HEK293 (cell line): Measurements from ENCODE around the gene ADGRF4.

Source experiments
- ZNF658 ChIP-seq: fragments of 450-650 bp; formaldehyde crosslinking; IDR thresholded peaks from 2 replicates; pipeline ENCODE4; 2016; ENCODE audit warnings: missing biosample characterization, missing genetic modification characterization
- ZNF792 ChIP-seq: fragments of 450-650 bp; formaldehyde crosslinking; IDR thresholded peaks from 2 replicates; pipeline ENCODE4 v1.5.1; 2016; ENCODE audit warnings: missing biosample characterization, missing genetic modification characterization
- TF ChIP-seq, protein P1 (sequence below): fragments of 450-650 bp; formaldehyde crosslinking; IDR thresholded peaks from 2 replicates; pipeline ENCODE4 v1.5.1; 2016; ENCODE audit warnings: missing biosample characterization, missing genetic modification characterization

DNA sequence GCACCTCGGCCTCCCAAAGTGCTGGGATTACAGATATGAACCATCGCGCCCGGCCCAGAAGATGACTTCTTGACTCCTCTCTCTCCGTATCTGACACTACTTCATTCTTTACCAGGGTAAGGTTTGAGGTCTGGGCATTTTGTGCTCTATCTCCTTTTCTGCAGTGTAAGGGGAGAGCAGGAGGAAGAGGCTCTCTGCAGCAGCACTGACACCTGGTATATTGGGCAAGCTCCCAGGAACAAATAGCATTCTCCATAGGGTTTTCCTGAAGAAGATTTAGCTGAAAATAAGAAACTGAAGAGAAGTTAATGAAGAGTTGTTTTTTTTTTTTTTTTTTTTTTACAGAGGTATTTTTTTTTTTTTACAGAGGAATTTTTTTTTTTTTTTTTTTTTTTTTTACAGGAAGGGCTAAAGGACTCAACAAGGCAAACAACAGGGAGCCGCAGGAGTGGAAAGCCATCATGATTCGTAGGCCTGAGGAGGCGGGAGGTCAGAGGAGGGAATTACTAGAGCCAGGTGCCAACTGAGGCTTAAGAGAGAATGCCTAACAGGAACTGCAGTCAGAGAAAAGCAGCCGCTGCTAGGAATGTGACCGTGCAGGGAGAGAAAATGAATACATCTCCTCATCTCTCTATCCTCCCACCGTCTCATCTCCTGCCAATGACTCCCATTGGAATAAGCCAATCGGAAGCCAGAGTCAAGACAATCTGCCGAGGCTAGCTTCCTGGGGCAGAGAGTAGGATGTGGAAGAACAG lies 34.7 kb upstream of the ADGRF4 start:
- TF ChIP-seq, protein P1, sequence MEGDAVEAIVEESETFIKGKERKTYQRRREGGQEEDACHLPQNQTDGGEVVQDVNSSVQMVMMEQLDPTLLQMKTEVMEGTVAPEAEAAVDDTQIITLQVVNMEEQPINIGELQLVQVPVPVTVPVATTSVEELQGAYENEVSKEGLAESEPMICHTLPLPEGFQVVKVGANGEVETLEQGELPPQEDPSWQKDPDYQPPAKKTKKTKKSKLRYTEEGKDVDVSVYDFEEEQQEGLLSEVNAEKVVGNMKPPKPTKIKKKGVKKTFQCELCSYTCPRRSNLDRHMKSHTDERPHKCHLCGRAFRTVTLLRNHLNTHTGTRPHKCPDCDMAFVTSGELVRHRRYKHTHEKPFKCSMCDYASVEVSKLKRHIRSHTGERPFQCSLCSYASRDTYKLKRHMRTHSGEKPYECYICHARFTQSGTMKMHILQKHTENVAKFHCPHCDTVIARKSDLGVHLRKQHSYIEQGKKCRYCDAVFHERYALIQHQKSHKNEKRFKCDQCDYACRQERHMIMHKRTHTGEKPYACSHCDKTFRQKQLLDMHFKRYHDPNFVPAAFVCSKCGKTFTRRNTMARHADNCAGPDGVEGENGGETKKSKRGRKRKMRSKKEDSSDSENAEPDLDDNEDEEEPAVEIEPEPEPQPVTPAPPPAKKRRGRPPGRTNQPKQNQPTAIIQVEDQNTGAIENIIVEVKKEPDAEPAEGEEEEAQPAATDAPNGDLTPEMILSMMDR (tag by site-specific recombination): no peak
- TF ChIP-seq ZNF792 (tag by site-specific recombination) (no peak), ZNF658 (no peak)
